Calu3 (cell line): ENCODE results near the gene HNRNPL. TPM values are rescaled to one million over a fixed set of nuclear protein-coding genes. Genes with fewer than 3 reads are reported as not detected.

Experiments used
- BruUV-seq: library from RNA; stranded (reverse); fragments of 400-500 nt; replicated peaks from 2 replicates; lab custom pipeline; 2021; lab: Mats Ljungman, UMichigan
- CTCF ChIA-PET: fragments of 300-600 bp; sonication (Branson Sonifier 250); formaldehyde crosslinking; loops from one replicate; lab custom pipeline; 2022; ENCODE audit warnings: antibody characterized with exemption; lab: Charles Lee
- DNase-seq: peaks from one replicate; pipeline ENCODE4 v3.0.0; 2022
- H3K27ac Mint-ChIP-seq: one replicate; pipeline ENCODE4 v1.8.0; 2022; ENCODE audit warnings: mixed read lengths; ENCODE audit not compliant: unreplicated experiment
- H3K27me3 Mint-ChIP-seq: one replicate; pipeline ENCODE4 v1.8.0; 2022; ENCODE audit warnings: mixed read lengths; ENCODE audit not compliant: unreplicated experiment
- H3K36me3 Mint-ChIP-seq: one replicate; pipeline ENCODE4 v1.8.0; 2022; ENCODE audit warnings: mild to moderate bottlenecking, moderate library complexity, mixed read lengths; ENCODE audit not compliant: insufficient read depth, unreplicated experiment
- H3K4me1 Mint-ChIP-seq: one replicate; pipeline ENCODE4 v1.8.0; 2022; ENCODE audit warnings: mild to moderate bottlenecking, low read depth, mixed read lengths; ENCODE audit not compliant: unreplicated experiment
- H3K4me3 Mint-ChIP-seq: one replicate; pipeline ENCODE4 v1.8.0; 2022; ENCODE audit warnings: mild to moderate bottlenecking, low read depth, moderate library complexity, mixed read lengths; ENCODE audit not compliant: unreplicated experiment
- H3K9me3 Mint-ChIP-seq: one replicate; pipeline ENCODE4 v1.8.0; 2022; ENCODE audit warnings: low read depth, mixed read lengths; ENCODE audit not compliant: unreplicated experiment
- intact Hi-C: fragments of 100-400 bp; cut with micrococcal nuclease; formaldehyde crosslinking; loops from one replicate; pipeline ENCODE4 v1.10.0; 2022; ENCODE audit not compliant: unreplicated experiment
- total RNA-seq: library from RNA; stranded (reverse); gene quantifications from 2 replicates; pipeline ENCODE4 v1.2.3, GENCODE V29; 2022
- TF ChIP-seq, protein P1 (sequence below): fragments of 200-600 bp; IDR thresholded peaks from one replicate; pipeline ENCODE4 v1.8.0; 2022; ENCODE audit warnings: antibody characterized with exemption; ENCODE audit not compliant: unreplicated experiment

HNRNPL gene
- total RNA-seq, 1 experiment from 2014 or later = 408 TPM

DNA sequence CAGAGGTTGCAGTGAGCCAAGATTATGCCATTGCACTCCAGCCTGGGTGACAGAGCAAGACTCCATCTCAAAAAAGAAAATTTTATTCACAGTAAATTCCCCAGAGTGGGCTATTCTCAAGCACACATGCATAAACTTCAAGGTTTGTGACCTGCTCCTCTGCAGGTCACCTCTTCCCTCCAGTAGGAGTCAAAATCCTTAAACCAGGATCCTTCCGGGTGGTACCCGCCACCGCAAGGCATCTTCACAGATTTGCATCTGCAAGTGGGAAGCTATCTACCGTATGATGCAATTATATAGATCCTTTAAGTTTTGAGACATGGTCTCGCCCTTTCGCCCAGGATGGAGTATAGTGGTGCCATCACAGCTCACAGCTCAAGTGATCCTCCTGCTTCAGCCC is 15.2 kb downstream of the HNRNPL start:
- TF ChIP-seq, protein P1, sequence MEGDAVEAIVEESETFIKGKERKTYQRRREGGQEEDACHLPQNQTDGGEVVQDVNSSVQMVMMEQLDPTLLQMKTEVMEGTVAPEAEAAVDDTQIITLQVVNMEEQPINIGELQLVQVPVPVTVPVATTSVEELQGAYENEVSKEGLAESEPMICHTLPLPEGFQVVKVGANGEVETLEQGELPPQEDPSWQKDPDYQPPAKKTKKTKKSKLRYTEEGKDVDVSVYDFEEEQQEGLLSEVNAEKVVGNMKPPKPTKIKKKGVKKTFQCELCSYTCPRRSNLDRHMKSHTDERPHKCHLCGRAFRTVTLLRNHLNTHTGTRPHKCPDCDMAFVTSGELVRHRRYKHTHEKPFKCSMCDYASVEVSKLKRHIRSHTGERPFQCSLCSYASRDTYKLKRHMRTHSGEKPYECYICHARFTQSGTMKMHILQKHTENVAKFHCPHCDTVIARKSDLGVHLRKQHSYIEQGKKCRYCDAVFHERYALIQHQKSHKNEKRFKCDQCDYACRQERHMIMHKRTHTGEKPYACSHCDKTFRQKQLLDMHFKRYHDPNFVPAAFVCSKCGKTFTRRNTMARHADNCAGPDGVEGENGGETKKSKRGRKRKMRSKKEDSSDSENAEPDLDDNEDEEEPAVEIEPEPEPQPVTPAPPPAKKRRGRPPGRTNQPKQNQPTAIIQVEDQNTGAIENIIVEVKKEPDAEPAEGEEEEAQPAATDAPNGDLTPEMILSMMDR = no peak
- peaks cover 39% of the 10 kb centered on the region for H3K4me1 Mint-ChIP-seq
- H3K36me3 Mint-ChIP-seq = peaks cover 98% of the 10 kb centered on the region
- no TSS peak for BruUV-seq
- no peak overlapping the region for H3K4me3 Mint-ChIP-seq
- no peaks in the 10 kb centered on the region for H3K27me3 Mint-ChIP-seq
- CTCF ChIA-PET = interaction anchor here (0.6 kb wide), 1 partner anchor 10 kb away, joined by 3 read pairs; no protein-coding TSS in a partner anchor
- no peak for DNase-seq
- H3K9me3 Mint-ChIP-seq = no peaks in the 10 kb centered on the region
- intact Hi-C loops = loop anchor here (5.0 kb wide), 3 partner anchors 72 to 177 kb away; no protein-coding TSS in a partner anchor
- no peak overlapping the region for H3K27ac Mint-ChIP-seq

DNA sequence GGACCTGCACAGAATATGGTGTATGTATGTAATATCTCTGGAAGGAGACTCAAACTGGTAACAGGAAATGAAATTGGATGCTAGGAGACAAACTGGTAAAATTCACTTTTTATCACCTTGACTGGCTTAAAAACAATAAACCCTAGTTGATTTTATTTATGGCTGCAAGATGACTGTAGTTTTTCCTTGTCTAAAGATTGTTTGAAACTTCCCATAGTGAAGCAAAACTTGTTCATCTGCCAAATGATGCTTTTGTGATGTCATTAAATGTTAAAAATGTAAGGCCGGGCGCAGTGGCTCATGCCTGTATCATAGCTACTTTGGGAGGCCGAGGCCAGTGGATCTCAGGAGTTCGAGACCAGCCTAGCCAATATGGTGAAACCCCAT is 15.7 kb downstream of the HNRNPL start:
- CTCF ChIA-PET = no interaction called here
- Mint-ChIP-seq H3K4me1 (peaks cover 34% of the 10 kb centered on the region), H3K4me3 (no peak overlapping the region), H3K27me3 (no peaks in the 10 kb centered on the region), H3K36me3 (peaks cover 99% of the 10 kb centered on the region), H3K27ac (no peak overlapping the region), H3K9me3 (no peaks in the 10 kb centered on the region)
- TF ChIP-seq, protein P1 = no peak
- intact Hi-C loops = loop anchor here (5.0 kb wide), 3 partner anchors 72 to 177 kb away; no protein-coding TSS in a partner anchor
- no peak for DNase-seq
- no TSS peak for BruUV-seq

DNA sequence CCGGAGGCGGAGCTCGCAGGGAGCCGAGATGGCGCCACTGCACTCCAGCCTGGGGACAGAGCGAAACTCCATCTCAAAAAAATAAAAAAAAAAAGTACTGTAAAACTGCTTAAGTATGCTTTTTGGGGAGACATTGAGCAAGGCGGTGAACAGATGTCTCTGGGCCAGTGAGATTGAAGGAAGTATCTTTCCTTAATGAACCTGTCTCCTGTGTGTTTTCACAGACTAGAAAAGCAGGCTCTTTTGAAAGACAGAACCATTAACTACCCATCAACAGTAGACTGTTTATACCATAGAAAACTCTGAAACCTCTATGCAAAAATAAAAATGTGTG is 16.7 kb downstream of the HNRNPL start:
- BruUV-seq = no TSS peak
- Mint-ChIP-seq H3K9me3 (no peaks in the 10 kb centered on the region), H3K27me3 (no peaks in the 10 kb centered on the region), H3K36me3 (peaks cover 97% of the 10 kb centered on the region), H3K4me1 (peaks cover 26% of the 10 kb centered on the region), H3K4me3 (no peak overlapping the region), H3K27ac (peak overlapping the region; percentile 96)
- CTCF ChIA-PET = no interaction called here
- no peak for DNase-seq
- TF ChIP-seq, protein P1 = no peak
- intact Hi-C loops = loop anchor here (5.0 kb wide), 3 partner anchors 71 to 176 kb away; no protein-coding TSS in a partner anchor

DNA sequence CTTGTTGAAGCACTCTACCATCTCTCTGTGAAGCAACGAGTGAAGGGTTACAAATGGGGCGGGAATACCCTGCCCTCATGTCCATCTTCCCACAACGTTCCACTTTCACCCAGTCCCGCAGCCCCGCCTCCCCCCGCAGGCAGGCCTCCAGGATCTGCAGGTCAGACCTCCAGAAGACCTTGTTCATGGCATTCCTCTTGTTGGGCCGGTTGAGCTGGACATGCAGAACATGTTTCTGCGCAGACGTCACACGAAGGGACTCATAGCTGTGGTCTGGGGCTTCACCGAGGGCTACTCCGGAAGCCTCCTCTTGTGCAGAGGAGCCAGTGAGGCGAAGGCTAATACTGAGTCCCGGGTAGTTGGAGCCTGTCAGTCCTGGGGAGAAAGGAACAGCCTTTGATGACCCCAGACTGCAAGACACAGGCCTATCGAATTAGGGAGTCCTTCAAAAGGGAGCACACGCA is 18.6 kb downstream of the HNRNPL start:
- Mint-ChIP-seq H3K9me3 (no peaks in the 10 kb centered on the region), H3K36me3 (peaks cover 90% of the 10 kb centered on the region), H3K4me1 (peaks cover 26% of the 10 kb centered on the region), H3K27me3 (no peaks in the 10 kb centered on the region), H3K27ac (peak overlapping the region; percentile 96), H3K4me3 (peak overlapping the region; percentile 84)
- TF ChIP-seq, protein P1 = no peak
- TSS peak; percentile 57 for BruUV-seq
- intact Hi-C loops = loop anchor here (5.0 kb wide), 3 partner anchors 69 to 174 kb away; no protein-coding TSS in a partner anchor
- CTCF ChIA-PET = interaction anchor here (0.7 to 1.9 kb wide), 5 partner anchors 9 to 109 kb away, joined by 3 to 7 read pairs (median 4); partner anchors contain the start of genes MRPS12 and SARS2
- peak; percentile 93 for DNase-seq
